Superior temporal gyrus (tissue), 1 donor: ENCODE measurements around the gene FECH.
"Not testable (repeated sequence)": the region's sequence is repeated elsewhere in the genome, so short reads cannot be mapped to it uniquely, and the experiment has no call there.

Experiments
- DNase-seq: peaks from one replicate; pipeline ENCODE4 v3.0.0-alpha.2; 2016; ENCODE audit errors: extremely low spot score

FECH gene

DNA sequence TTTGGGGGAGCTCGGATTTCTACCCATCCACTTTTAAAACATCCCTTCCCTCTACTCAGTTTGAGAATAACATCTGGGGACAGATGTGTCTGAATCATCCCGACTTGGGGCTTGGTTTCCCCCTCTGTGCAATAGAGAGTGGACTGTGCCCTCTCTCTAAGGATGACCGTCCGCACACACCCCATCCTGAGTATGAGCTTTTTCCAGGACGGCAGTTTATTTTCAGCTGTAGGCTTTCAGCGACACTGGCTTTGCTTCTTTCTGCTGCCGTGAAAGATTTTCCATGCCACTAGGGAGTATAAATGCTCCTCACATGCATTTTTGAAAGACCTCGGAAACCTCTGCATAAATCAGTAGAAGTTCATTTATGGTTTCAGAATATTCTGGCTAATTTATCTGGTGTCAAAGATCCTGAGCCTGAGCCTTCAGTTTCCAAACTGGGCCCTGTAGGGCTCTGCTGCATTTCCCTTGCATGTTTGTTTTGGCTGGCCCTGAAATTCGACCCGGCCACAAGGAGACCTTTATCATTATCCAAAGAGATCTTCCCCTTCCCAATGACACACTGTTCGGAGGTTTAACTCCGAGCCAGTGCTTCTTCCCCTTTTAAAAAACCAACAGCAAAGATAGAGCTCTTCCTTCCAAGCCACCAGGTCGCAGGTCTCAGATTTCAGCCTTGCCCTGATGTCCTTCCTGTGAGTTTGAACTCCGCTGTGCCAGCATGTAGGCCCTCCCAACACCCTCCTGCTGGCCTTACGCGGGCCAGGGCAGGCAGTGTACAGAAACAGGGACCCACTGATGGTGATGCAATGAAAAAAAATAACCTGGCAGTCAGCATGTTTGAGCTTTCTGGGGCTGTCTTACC is 53.3 kb downstream of the FECH start:
- DNase-seq = no peak

DNA sequence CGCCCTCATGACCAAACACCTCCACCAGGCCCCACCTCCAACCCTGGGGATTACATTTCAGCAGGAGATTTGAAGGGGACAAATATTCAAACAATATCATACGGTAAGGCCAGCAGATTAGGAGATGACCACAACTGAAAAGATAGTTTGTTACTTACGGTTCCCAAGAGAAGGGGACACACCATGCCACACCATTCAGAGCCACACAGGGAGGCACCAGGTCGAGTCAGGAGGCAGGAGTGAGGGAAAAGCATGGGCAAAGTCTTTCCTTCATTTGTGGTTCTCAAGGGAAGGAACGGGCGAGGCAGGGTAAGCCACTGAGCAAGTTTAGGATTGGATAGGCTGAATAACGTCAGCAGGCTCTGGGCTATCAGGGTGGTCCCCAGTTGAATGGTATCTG is 57.4 kb downstream of the FECH start:
- no peak for DNase-seq

DNA sequence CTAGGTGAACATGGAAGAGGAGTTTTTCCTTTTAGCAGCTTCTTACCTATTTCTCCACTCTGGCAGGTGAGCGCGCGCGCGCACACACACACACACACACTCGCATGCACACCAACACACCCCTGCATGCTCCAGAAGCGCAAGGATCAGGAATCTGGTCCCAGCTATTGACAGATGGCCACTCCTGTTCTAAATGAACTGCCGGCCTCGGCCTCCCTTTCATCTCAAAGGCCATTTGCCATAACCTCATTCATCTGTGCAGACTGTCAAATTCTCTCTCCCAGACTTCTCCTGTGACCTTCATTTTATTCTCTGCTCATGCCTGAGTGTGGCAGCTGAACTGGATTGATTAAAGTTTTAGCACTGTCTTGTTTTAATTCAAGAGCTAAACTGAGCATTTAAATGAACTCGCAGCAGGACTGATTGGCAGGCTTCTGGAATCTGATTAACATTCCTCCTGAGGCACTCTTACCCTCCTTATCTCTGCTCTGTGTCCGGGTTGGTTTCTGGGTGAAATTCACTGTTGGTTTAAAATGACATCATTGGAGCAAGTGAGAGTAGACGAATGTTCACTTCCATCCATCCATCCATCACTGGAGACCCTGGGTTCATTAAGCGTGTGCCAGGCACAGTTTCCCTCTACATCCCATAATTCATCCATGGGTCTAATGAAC is 58.8 kb downstream of the FECH start:
- no peak for DNase-seq

DNA sequence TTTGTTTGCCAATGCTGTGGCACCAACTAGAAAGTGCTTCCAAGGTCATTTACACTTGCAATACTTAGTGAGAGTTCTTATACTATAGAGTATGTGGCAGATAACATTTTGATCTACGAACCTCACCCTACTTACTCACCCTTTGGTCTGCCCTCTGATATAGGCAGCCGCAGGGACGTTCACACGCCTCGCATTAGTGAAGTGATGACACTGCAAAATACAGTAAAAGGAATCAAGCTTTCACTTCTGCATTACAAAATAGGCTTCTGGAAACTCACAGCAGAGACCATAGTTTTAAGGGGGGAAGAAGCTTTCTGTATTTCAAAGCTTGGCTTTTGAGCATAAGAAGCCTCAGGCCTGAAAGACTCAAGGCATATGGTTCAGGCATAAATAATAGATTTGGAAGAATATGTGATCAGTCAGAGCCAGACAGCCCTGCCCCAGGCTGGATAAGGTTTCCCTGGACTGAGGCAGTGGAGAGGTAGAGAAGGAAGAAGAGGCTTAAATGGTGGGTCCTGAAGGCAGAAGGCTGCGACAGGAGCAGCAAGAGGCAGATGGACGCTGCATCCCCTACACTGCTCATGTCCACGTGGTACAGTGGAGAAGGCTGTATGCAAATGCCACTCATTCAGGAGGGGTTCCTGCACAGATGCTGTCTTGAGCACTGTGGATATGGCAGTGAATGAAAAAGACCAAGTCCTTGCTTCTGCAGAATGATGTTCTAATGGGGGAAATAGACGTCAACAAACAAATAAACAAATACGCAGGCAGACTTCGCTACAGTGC is 63.1 kb downstream of the FECH start:
- DNase-seq = no peak

DNA sequence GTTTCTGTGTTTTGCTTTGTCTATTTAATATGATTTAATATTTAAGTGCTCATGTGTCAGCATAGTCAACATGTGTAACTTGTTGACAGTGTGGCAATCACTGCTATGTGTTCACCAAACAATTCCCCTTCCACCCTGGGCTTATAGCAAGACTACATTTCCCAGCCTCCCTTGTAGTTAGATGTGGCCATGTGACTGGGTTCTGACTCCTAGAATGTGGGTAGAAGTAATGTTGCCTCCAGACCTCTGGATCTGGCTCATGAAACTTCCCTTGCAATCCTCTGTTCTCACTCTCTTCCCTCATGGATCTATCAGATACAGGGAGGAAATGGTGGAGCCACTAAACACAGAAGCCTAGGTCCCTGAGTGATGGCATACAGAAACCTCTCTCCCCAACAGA is 64.2 kb downstream of the FECH start:
- not testable (repeated sequence) for DNase-seq

DNA sequence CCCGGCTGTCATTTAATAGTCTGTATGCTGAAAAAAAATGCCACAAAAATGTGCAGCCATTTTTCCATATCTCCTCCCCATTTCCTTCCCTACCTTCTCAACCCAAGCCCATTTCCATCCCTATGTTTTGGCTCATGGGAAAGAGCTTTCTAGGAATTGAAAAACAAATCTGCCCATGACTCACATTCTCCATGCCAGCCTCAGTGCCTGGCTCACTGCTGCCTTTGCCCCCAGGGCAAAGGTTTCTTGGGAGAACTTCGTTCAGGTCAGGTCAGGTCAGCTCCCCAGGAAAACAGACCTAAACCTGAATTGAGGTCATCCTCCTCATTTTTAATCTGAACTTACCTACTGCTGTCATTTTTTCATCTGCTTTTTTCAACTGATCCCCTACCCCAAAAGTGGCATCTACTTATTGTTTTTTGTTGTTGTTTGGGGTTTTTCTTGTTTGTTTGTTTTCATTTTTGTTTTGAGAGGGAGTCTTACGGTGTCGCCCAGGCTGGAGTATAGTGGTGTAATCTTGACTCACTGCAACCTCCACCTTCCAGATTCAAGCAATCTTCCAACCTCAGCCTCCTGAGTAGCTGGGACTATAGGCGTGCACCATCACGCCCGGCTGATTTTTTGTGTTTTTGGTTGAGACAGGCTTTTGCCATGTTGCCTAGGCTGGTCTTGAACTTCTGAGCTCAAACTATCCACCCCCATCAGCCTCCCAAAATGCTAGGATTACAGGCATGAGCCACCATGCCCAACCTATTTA is 66.7 kb downstream of the FECH start:
- DNase-seq = no peak

DNA sequence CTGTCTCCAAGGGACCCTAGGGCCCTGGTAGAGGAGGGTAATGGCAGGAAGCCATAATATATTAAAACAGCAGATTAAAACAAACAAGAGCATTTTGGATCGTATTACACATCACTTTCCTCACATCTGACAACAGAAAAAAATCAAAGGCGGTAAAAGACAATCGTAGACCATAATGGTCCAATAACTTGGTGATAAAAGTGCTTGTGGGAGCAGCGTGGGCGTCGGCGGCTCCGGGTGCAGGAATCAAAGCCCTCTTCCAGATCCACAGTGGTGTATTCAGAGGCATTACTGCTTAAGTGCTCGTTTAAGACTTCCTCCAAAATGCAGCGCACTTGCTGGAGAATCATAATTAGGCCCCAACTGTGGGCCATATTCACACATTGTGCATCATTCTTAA is 68.0 kb downstream of the FECH start:
- no peak for DNase-seq

DNA sequence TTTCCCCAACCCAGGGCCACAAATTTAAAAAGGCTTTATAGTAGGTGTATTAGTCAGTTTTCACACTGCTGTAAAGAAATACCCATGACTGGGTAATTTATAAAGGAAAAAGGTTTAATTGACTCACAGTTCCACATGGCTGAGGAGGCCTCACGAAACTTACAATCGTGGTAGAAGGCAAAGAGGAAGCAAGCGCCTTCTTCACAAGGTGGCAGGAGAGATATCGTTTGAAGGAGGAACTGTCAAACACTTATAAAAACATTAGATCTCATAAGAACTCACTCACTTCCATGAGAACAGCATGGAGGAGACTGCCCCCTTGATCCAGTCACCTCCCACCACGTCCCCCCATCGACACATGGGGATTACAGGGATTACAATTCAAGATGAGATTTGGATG is 70.4 kb downstream of the FECH start:
- DNase-seq = no peak

DNA sequence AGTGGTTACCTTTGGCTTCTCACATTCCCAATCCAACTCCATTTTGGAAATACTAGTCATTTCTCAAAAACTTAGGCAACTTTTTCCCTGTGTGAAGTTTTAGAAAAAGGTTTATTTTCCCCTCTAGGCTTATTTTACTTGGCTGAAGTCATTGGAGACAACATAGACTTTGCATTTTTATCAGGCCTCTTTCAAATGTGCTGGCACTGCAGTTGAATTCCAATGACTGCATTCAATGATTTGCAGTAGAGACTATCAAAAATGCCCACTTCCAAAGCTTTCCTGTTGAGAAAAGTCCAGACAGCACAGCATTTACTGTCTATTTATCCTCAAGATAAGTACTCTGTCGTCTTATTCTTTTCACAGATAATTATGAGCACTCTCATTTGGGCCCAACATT is 81.3 kb downstream of the FECH start:
- DNase-seq = no peak

DNA sequence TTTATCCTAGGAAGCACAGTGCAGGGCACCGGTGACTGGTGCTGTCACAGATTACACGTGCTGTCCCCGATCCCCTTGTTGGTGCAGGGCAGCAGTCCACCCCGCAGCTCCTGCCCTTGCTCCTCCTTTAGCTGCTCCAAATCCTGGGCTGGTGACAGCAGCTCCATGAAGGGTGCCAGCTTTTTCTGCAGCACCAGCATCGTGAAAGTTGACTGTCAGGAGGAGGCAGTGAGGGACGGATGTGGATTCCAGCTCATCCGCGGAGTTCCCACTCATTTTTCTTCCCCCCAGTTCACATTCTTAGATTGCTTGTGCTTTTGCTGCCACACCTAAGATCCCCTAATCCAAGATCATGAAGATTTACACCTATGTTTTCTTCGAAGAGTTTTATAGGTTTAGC is 83.9 kb downstream of the FECH start:
- no peak for DNase-seq

DNA sequence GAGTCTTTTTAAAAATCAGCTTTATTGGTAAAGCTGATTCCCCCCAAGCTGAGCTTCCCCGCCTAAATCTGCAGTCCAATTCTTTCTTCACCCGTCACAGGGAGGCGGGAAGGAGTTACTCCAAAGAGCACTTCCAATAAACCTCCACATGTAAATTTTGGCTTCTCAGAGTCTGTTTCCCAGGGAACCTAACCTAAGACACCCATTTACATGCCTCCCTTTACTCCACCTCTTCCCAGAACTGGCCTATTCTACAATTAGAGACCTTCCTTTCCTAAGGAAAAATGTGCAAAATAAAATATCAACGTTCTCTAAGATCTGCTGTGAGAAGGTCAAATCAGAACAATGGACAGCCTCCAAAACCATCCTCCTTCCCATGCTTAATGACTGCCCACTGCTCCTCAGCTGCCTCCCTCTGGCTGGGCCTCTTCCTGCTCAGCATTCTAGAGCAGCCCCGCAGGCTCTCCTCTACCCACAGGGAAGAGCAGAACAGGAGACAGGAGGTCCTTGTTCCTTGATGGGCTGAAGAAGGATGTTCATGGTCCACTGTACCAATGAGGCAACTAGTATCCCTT is 87.7 kb downstream of the FECH start:
- no peak for DNase-seq
